GM18517 (cell line): ENCODE results near the gene WDR81.
A peak's percentile ranks its signal among the peaks of the same experiment; 100 is the strongest.
"Not testable (repeated sequence)": the region's sequence is repeated elsewhere in the genome, so short reads cannot be mapped to it uniquely, and the experiment has no call there.

Experiments
- ATAC-seq: cut with Tn5 transposase; IDR thresholded peaks from one replicate; pipeline ENCODE4 v1.9.1; 2021; ENCODE audit warnings: mild to moderate bottlenecking, moderate library complexity; ENCODE audit not compliant: unreplicated experiment

WDR81 gene

DNA sequence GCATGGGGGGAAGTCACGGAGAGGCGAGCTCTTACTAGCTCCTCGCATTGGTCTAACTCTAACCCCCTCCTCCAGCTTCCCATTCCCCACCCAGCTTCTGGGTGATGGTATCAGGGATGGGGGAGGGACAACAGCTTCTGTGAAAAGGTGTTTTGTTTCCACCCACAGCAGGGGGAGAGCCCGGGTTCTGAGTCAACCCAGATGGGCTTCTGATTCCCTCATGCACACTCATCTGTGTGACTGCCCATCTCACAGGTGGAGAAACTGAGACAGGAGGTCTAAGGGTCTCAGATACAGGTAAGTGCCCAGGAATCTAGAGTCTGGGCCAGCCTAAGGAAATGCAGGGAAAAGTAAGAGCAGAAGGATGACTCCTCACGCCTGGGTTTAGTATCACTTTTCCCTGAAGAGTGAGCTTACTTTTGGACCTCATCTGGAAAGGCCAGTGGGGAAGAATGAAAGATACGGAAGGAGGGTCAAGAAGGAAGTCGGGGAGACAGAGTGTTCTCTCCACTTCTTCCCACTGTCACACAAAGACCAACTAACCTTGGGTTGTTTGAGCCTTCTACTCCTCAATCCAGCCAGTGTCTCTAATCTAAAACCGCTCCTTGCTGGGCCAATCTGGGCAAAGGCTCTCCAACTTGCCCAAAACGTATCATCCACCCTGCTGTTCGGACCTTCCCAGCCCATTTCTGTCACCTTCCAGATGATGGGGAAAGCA is 11.2 kb upstream of the WDR81 start:
- ATAC-seq: no peak

DNA sequence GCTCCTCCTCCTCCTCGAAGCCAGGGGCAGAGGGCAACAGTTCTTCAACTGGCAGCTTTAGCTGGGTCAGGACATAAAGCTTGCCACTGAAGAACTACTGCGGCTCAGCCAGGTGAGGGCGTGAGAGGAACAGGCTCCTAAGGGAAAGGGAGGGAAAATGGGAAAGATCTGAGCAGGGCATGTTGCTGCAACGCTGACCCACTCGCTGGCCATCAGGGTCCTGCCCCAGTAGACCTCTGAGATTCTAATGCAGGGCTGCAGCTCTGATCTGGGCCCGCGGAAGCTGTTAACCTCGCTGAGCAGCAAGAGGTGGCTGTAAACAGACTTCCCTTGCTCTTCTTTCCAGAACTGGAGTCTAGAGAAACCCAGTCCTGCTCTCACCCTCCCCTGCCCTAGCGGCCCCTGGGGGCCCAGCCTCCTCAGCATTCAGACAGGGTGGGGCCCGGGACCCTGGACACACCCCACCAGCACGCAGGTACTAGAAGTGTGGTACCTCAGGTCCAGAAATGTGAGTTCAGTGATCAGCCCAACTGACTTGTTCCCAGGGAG is 10.6 kb upstream of the WDR81 start:
- ATAC-seq: no peak

GRCh38 chr17:1714427-1714979 is 10.0 kb upstream of the WDR81 start:
- no peak for ATAC-seq

GRCh38 chr17:1714980-1715802 is 9.3 kb upstream of the WDR81 start:
- ATAC-seq: no peak

GRCh38 chr17:1715803-1716075 is 8.8 kb upstream of the WDR81 start:
- ATAC-seq: no peak

GRCh38 chr17:1716076-1716911 is 8.2 kb upstream of the WDR81 start:
- ATAC-seq: peak; percentile 69

DNA sequence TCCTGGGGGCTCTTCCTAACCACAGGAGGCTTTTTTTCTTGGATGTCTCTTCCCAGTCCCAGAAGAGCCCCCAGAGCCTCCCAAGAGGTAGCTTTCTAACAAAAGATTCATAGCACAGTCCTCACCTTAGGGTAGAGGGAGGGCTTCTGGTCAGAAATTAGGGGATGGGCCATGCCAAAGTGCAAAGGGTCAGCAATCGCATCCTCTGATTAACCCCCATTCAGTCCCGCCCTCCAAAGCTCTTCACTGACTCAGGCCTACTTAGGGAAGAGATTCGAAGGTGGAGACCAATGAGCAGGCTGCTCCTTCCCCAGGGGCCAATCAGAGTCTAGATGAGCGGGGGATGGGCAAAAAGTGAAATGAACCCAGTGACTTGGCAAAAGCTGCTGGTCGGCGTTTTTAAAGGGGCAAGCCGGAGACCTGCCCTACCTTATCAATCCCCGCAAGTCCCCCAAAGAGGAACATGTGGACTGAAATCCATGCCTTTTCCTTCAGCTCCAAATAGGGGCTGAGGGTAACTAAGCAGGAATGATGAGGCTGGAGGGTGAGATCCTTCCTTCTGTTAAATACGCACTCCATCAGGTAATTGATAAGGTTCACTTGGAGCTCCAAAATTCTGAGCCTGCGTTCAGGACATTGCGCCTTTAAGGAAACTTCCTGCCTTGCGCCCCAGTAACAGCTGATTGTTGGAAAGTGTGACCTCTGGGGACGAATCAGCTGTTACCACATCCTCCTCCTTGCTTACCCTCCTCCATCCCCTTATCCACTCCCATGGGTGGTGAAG is 7.4 kb upstream of the WDR81 start:
- ATAC-seq: peak; percentile 37

DNA sequence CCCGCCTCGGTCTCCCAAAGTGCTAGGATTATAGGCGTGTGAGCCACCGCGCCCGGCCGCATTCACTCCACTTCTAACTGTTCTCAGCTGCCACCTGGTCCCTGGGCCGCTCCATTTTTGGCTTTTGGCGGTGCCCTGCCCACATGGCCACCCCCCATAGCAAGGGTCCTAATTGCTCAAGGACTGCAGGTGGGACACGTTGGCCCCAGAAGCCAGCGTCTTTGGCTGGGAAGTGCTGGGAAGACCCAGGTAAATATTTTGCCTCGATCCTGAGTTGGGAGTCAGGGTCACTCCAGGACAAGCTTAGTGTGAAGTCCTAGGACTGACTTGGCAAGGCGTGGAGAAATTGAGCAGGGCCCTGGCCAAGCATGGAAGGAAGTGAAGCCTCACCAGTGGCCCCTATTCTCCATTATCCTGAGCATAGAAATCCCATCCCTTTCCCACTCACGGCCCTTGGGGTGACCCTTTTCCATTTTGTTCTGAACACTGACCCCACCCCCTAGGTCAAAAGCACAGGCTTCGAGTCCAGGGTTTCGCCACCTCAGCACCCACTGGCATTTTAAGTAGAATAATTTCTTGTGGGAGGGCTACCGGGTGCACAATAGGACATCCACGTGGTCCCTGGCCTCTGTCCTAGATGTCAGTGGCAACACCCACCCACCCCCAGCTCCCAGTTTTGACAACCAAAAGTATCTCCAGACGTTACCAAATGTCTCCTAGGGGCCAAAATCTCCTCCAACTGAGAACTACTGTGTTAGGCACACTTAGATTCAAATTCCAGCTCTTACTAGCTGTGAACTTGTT is 5.9 kb upstream of the WDR81 start:
- ATAC-seq: no peak

DNA sequence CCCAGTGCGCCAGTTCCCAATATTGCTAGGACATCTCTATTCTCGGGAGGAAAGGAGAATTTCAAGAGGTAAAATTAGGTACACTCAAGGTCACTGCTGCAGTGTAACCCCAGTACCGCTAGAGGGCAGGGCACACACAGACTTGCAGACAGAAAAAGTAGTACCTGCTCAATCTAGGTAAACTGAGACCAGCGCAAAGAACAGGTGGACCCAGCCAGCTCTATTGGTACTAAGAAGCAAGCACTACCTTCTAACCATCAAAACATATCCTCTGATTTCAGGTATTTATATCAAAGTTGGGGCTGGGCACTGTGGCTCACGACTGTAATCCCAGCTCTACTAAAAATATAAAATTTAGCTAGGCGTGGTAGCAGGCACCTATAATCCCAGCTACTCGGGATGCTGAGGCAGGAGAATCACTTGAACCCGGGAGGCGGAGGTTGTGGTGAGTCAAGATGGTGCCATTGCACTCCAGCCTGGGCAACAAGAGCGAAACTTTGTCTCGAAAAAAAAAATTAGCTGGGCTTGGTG is 3.6 kb upstream of the WDR81 start:
- ATAC-seq: no peak

- ATAC-seq: not testable (repeated sequence)
Measured at GRCh38 chr17:1722022-1722421, 2.5 kb upstream of the WDR81 start.

- ATAC-seq: peak; percentile 7
Measured at GRCh38 chr17:1724869-1725641, 551 bp downstream of the WDR81 start.

GRCh38 chr17:1725642-1726511 is 1.4 kb downstream of the WDR81 start:
- no peak for ATAC-seq

DNA sequence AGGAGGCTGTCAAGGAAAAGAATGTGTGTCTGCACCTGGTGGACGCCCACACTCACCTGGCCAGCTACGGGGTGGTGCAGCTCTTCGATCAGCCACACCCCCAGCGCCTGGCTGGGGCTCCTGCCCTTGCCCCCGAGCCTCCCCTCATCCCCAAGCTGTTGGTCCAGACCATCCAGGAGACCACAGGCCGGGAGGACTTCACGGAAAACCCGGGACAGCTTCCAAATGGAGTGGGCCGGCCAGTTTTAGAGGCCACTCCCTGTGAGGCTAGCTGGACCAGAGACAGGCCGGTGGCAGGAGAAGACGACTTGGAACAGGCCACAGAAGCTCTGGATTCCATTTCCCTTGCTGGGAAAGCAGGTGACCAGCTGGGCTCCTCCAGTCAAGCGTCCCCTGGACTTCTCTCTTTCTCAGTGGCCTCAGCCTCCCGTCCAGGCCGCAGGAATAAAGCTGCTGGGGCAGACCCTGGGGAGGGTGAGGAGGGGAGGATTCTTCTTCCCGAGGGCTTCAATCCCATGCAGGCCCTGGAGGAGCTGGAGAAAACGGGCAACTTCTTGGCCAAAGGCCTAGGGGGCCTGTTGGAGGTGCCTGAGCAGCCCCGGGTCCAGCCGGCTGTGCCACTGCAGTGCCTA is 2.2 kb downstream of the WDR81 start:
- no peak for ATAC-seq

GRCh38 chr17:1727258-1727789 is 2.8 kb downstream of the WDR81 start:
- no peak for ATAC-seq

GRCh38 chr17:1727876-1728630 is 3.5 kb downstream of the WDR81 start:
- ATAC-seq: no peak

DNA sequence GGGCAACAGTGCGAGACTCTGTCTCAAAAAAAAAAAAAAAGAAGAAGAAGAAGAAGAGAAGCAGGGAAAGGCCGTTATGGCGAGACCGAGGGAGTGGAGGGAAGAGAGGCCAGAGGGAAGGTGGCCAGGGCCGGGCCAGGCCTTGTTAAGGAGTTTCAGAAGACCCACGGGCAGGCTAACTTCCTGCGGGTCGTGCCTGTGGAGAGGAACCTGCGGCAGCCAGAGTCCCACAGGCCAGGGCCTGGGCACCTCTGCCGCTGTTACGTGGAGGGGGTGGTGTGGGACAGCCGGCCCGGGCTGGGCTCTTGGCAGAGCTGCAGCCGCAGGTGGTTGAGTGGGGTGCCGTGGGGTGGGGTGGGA is 5.4 kb downstream of the WDR81 start:
- no peak for ATAC-seq
